GM19438 (cell line): ENCODE data around the gene KIF1C.
"Not testable (repeated sequence)": the region's sequence is repeated elsewhere in the genome, so short reads cannot be mapped to it uniquely, and the experiment has no call there.

ENCODE experiments used
- ATAC-seq: cut with Tn5 transposase; IDR thresholded peaks from one replicate; pipeline ENCODE4 v1.9.1; 2021; ENCODE audit warnings: low read depth; ENCODE audit not compliant: unreplicated experiment

Gene KIF1C

DNA sequence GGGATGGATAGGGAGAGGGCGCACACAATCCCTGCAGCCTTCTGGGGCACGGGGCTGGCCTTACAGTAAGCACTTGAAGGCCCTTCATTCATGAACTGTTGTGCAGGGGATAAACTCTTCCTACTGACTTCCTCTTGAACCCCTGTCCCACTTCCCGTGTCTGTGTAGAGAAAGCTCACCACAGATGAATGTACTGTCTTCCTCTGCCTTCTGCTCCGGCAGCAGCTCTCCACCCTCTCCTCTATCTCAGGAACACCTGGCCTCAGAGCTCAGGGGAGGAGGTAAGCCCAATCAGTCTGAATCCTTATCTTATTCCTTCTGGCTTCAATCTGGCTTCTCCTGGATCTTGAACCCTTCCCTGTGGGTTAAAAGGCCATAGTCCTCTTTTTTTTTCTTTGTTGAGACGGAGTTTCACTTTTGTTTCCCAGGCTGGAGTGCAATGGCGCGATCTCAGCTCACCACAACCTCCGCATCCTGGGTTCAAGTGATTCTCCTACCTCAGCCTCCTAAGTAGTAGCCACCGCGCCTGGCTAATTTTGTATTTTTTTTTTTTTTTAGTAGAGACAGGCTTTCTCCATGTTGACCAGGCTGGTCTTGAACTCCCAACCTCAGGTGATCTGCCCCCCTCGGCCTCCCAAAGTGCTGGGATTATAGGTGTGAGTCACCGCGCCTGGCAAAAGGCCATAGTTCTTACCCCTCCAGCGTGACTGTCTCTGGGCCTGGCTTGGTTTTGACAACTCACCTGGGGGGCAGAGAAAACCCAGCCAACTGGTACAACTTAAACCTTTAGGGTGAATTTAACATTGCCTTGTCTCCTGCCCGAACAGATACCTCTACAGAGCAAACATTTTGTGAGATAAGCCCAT, 44.6 kb downstream of the KIF1C start:
- ATAC-seq, result no peak

DNA sequence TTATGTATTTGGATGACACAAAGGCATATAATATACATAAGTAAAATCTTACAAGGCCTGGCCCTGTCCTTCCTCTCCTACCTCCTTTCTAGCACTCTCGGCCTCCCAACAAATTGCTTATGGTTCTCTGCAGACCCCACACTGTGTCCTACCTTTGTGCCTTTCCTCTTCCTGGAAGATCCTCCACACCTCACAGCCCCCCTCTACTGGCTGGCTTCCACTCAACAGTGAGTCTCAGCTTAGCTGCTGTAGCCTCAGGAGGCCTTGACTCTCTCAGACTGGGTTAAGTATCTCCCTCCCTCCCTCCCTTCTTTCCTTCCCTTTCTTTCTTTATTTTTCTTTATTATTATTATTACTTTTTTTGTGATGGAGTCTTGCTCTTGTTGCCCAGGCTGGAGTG, 45.8 kb downstream of the KIF1C start:
- ATAC-seq, result no peak

DNA sequence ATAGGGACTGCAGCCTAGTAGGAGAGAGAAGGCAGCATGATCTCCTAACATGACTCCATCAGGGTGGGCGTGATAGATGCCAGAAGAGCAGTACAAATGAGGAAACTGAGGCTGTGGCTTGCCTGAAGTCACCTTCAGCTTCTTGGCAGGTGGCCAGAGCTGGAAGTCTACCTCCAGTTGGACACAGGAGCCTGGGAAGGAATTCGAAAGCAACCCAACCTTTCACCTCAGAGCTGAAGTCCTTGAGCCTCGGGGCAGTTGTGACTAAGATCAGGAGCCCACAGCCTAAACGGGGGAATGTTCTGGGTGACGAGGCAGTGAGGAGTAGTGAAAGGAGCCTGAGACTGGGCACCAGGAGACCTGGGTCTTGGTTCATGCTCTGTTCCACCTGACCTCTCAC, 46.9 kb downstream of the KIF1C start:
- ATAC-seq, result no peak

DNA sequence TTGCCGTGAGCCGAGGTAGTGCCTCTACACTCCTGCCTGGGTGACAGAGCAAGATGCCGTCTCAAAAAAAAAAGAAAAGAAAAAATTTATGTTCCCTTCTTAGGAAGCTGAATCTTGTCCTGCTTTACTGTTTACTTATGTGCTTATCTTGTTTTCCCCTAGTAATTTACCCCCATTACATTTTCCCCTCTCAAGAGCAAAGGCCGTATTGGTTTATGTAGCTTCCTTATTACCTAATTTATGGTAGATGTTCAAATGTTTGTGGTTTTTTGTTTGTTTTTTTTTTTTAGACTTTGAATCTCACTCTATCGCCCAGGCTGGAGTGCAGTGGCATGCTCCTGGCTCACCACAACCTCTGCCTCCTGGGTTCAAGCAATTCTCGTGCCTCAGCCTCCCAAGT, 47.7 kb downstream of the KIF1C start:
- ATAC-seq, result no peak

DNA sequence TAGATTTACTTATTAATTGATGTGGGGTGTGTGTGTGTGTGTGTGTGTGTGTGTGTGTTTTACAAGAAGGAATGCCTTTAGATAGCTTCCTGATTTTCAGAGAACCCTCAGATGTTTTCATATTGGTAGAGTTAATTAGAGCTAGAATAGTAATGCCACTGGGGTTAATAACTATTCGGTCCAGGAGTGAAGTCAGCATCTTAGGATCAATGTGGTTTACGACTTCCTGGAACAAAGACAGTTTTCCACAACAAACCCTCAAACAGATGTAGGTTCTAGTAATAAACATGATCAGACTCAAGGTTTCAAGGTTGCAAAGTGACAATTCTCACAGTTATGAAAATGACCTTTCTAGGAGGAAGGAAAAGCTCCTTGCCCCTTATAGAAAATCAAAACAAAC, 49.7 kb downstream of the KIF1C start:
- ATAC-seq, result no peak

DNA sequence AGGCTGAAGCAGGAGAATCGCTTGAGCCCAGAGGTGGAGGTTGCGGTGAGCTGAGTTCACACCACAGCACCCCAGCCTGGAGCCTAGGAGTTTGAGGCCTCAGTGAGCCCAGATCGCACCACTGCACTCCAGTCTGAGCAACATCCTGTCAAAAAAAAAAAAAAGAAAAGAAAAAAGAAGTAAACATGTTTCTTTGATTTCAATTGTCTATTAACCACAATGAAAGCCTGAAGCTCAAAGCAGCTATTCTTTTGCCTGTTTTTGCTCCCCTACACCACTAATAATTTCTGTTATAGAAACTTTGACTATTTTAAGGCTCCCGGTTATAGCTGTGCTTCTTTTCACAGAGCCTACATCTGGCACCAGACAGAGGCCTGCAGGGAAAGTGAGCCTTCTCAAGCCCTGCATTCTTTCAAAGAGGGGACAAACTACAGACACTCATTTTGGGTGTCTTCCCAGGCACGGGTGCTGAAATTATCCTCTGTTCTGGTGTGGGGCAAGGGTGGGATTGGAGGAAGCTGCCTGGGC, 51.6 kb downstream of the KIF1C start:
- no peak for ATAC-seq

DNA sequence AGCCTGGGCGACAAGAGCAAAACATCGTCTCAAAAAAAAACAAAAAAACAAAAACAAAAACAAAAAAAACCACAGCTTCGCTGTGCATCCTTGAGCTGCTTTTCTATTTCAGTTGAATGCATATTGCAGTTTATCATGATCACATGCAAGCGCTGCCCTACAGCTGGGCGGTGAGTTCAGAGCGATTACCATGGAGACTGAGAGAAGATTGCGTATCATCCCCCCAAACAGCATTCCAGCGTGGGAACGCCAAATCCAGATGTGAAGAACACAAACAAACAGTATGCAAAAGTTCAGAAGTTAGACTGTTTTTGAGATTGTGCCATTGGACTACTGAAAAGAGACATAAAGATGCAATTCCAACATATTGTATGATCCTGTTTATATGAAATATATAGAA, 52.5 kb downstream of the KIF1C start:
- ATAC-seq, result no peak

DNA sequence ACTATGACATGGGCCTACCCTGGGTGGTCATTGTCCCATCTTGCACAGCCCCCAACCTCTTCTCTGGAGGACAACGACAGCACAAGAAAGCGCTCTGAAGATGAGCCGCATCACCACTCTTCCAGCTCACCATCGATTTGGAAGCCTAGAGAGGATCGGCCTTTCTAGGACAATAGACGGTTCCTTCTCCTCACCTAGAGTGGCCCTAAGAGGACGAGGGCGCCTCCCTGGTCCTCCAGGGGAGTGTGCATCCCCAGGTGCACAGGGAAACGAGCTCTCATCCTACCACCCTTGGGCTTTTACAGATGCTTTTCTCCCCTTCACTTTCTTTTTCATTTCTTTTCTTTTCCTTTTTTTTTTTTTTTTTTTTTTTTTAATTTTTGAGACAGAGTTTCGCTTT, 57.8 kb downstream of the KIF1C start:
- ATAC-seq, result no peak

DNA sequence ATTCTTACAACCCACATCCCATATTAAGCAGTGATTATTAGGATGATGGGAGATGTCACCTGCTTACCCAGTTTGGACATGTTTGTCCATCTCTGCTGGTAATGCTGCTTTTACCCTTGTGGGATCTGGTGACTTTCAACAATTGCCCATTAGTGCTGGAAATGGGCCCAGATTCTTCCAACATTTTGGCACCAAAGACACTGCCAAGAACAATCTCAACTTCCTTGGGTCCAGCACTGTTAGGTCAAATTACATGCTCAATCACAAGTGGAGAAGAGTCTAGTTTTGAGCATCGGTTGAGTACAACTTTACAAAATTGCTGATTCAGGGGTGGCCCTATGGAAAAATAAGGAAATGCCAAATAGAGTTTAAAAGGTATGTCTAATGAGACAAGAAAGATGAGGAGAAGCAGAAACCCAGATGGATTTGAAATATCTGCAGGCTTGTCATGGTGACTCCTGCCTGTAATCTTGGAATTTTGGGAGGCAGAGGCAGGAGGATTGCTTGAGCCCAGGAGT, 67.5 kb downstream of the KIF1C start:
- no peak for ATAC-seq

DNA sequence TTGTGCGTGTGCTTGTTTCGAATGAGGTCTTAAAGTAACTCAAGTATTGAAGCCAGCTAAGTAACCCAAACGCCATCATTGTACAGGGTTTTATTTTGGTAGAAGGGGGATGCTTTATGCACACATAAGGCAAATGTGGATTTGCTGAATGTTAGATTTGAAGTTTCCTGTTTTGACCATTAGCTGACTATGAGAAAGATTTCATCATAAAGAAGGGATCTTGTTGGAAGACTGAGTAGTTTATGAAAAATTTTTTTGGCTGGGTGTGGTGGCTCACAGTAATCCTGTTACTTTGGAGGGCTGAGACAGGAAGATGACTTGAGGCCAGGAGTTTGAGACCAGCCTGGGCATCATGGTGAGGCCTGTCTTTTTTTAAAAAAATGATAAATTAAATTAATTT, 70.5 kb downstream of the KIF1C start:
- no peak for ATAC-seq

DNA sequence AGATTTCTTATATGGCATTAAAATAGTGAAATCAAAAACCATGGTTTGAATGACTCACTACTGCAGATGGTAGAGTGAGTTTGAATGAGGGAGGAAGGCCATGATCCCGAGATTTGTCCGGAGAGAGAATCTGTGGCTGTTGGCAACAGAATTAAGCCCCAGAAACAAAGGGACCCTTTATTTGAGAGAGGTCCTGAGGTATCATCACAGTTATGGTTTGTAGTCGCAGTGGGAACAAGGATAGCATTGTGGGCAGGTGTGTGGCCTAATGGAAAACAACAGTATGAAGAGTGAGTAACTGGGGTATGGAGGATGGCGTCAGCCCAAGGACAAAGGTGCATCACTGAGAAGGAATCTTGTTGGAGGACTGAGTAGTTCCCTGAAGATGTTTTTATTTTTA, 72.0 kb downstream of the KIF1C start:
- no peak for ATAC-seq

DNA sequence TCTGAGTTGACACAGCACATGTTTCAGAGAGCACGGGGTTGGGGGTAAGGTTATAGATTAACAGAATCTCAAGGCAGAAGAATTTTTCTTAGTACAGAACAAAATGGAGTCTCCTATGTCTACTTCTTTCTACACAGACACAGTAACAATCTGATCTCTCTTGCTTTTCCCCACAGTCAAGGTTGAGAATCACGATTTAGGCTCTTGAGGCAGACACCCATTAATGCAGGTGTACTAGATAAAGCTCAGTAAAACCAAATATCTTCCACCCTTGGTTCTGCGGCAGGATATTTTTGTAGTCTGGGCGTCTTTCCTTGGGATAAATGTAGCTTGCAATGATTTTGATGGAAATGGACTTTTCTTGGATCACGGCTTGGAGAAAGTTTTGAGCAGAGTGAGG, 77.7 kb downstream of the KIF1C start:
- not testable (repeated sequence) for ATAC-seq

DNA sequence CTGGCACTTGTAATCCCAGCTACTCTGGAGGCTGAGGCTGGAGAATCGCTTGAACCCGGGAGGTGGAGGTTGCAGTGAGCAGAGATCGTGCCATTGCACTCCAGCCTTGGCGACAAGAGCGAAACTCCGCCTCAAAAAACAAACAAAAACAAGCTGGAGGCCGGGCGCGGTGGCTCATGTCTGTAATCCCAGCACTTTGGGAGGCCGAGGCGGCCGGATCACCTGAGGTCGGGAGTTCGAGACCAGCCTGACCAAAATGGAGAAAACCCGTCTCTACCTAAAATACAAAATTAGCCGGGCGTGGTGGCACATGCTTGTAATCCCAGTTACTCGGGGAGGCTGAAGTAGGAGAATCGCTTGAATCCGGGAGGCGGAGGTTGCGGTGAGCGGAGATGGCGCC, 79.5 kb downstream of the KIF1C start:
- not testable (repeated sequence) for ATAC-seq

DNA sequence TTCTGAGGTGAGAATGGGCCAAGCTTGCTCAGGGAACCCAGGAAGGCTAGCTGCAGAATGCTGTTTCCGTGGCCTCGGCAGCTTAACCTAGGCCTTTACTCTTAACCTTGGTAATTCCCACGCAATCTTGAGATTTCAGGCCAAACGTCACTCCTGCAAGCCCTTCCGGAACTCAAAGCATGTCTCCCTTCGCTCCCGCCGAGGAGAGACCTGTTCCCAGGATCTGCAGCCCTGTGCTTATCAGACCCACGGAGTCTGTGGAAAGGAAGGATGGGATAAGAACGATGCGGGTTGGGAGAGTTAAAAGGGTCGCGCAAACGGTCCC, 80.0 kb downstream of the KIF1C start:
- no peak for ATAC-seq
